Measurements from ENCODE around the gene SORCS2. TPM values are rescaled to one million over a fixed set of nuclear protein-coding genes. Genes with fewer than 3 reads are reported as not detected.

The SORCS2 gene
- polyA plus RNA-seq, 1 donor from 2014 or later = not detected

DNA sequence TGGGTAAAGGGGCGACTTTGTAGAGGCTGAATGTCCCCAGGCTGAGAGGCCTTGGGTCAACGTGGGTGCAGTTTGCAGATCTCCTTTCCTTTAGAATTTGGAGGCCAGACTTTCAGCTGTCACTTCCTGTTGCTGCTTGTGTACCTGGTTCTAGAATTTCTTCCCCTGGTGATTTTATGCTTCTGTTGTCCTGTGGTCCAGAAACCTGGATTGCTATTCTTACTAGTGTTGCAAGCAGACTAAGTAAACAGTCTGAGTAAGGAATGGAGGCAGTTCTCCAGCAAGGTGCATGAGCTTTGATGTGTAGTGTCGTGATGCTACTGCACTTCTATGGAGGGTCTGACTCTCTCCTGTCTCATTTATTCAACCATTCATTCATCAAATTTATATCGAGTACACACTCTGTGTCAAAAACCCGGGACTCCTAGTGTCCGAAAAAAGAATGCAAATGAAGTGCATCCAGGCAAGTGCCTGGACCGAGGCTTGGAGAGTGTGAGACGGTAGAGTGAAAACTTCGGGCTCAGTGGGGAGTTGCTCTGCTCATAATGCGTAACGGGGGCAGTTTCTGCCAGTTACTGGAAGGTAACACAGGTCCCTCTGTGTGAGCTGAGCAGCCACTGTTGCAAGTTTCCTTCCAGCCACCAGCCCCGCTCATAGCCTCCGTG is 83.3 kb downstream of the SORCS2 start:
- no peaks in the 10 kb centered on the region for H3K4me1 Mint-ChIP-seq
- H3K4me3 Mint-ChIP-seq = no peak overlapping the region
- peaks cover 0 to 7% (median 0%) of the 10 kb centered on the region in 3 donors for H3K9me3 Mint-ChIP-seq
- H3K36me3 Mint-ChIP-seq = peaks cover 2% of the 10 kb centered on the region
- no peak overlapping the region for H3K27ac Mint-ChIP-seq
- H3K27me3 Mint-ChIP-seq = no peaks in the 10 kb centered on the region

DNA sequence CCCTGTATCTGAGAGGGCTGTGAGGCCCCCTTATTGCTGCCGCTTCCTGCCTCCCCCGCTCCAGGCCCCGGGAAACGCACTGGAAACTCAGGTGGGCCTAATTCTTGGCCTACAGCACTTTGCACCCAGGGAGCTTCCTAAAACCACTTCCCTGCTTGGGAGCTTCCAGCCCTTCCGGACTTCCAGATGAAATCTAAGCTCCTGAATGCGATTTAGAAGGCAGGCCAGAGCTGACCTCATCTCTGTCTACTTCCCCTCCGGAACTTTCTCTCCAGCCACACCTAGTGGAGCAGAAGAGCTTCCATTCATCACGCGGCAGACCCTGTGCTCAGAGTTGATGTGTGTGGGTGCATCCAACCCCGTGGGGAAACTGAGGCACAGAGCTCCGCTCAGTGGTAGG is 84.2 kb downstream of the SORCS2 start:
- Mint-ChIP-seq H3K27me3 (no peaks in the 10 kb centered on the region), H3K27ac (no peak overlapping the region), H3K9me3 (peaks cover 0 to 3% (median 0%) of the 10 kb centered on the region in 3 donors), H3K4me3 (no peak overlapping the region), H3K36me3 (peaks cover under 1% of the 10 kb centered on the region), H3K4me1 (no peaks in the 10 kb centered on the region)

DNA sequence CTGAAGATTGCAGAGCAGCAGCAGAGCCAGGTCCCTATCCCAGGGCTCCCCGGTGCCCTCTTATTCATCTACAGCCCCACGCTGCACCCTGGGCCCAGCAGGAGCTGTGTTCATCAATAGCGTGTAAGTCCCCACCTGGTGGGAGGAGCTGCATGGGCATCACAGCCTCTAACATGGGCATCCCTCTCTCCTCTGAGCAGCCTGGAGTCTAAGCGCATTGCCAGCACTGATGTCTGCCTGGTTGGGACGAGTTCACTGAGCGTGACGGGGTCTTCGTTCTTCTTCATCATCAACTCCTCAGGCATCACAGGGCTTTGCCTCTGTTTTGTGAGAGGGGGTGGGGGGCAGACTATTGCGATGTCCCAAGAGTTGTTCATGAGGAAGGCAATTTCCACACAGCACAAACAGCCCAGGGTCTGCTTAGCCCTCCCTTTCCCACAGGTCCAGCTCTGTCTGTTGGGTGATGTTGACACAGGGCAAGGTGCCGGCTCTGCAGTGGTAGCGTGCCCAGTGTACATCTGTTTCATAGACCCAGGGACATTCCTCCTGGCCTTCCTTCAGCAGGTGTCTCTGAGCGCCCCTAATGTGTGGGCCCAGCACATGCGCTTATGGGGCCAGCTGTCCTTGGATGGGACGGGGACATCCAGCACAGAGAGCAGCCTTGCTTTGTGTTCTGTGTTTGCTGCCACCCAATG is 85.9 kb downstream of the SORCS2 start:
- Mint-ChIP-seq H3K27me3 (no peaks in the 10 kb centered on the region), H3K4me3 (no peak overlapping the region), H3K27ac (no peak overlapping the region), H3K36me3 (no peaks in the 10 kb centered on the region), H3K9me3 (peaks cover 0 to 3% (median 0%) of the 10 kb centered on the region in 3 donors), H3K4me1 (no peaks in the 10 kb centered on the region)

DNA sequence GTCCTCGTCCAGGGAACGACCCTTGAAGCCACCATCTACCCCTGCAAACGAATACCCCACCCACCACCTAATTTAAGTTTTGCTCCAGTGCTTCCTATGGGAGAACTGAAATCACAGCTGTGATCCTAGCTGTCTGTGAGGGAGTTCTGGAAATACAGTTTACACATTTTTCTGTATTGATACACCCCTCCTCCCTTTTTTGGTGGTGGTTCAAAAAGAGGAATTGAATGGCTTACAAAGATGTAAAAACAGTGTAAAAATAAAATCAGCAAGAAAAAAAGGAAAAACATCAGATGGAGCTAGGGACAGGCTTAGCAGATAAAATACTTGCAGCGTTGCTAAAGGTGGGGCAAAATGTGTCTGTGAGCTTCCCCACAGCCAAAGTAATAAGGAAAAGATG is 86.6 kb downstream of the SORCS2 start:
- Mint-ChIP-seq H3K9me3 (peaks cover 0 to 1% (median 0%) of the 10 kb centered on the region in 3 donors), H3K4me1 (no peaks in the 10 kb centered on the region), H3K36me3 (no peaks in the 10 kb centered on the region), H3K4me3 (no peak overlapping the region), H3K27me3 (peaks cover 1% of the 10 kb centered on the region), H3K27ac (no peak overlapping the region)

DNA sequence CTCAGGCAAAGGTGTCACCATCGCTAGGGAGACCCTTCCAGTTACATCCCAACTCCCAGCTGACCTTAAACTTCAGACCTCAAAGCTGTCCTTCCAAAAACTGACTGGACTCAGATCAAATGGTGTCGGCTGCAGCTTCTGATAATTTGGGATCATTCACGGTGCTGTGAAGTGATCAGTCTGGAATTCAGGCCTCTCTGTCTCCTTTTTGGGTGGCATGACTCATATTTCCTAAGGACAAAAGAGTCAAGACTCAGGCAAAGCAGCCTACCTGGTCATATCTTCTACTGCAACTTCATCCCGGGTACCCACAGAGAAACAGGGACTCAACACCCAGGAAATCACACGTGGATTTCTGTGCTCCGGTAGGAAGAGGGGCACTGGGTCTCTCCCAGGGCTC is 87.6 kb downstream of the SORCS2 start:
- no peak overlapping the region for H3K27ac Mint-ChIP-seq
- H3K9me3 Mint-ChIP-seq = no peaks in the 10 kb centered on the region
- H3K4me3 Mint-ChIP-seq = no peak overlapping the region
- peaks cover 1% of the 10 kb centered on the region for H3K27me3 Mint-ChIP-seq
- no peaks in the 10 kb centered on the region for H3K4me1 Mint-ChIP-seq
- no peaks in the 10 kb centered on the region for H3K36me3 Mint-ChIP-seq

DNA sequence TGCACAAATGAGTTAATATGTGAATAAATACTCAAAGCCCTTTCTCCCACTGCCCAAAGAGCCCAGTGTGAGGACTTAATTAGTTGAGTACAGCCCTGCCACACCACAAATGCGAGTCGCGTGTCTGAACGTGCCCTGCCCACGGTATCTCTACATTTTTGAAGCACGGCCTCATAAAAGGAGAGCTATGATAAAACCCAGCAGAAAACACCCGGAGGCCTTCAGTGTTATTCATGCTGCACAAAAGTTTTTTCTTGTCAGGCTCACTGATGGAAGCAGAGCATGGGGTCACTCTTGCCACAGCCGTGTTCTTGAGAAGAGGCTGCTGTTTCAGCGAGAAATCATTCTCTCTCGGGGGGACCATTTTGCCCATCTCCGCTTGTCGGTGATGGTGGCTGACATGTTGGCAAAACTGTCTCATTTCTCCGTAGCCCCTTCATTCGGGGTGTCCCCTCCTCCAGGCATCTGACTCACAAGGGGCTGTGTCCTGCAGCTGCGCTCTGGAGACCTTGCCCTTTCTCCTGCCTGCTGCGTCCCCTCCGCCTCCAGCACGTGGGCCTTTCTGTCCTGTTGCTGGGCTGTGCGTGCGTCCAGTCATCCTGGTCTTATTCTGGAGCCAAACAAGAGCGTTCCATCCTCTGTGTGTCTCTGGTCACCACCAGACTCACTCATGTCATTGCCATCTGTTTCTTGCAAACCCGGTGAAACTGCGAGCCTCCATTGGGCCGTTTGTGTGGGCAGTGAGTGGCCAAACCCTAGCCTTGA is 88.8 kb downstream of the SORCS2 start:
- H3K4me3 Mint-ChIP-seq = no peak overlapping the region
- H3K9me3 Mint-ChIP-seq = no peaks in the 10 kb centered on the region

DNA sequence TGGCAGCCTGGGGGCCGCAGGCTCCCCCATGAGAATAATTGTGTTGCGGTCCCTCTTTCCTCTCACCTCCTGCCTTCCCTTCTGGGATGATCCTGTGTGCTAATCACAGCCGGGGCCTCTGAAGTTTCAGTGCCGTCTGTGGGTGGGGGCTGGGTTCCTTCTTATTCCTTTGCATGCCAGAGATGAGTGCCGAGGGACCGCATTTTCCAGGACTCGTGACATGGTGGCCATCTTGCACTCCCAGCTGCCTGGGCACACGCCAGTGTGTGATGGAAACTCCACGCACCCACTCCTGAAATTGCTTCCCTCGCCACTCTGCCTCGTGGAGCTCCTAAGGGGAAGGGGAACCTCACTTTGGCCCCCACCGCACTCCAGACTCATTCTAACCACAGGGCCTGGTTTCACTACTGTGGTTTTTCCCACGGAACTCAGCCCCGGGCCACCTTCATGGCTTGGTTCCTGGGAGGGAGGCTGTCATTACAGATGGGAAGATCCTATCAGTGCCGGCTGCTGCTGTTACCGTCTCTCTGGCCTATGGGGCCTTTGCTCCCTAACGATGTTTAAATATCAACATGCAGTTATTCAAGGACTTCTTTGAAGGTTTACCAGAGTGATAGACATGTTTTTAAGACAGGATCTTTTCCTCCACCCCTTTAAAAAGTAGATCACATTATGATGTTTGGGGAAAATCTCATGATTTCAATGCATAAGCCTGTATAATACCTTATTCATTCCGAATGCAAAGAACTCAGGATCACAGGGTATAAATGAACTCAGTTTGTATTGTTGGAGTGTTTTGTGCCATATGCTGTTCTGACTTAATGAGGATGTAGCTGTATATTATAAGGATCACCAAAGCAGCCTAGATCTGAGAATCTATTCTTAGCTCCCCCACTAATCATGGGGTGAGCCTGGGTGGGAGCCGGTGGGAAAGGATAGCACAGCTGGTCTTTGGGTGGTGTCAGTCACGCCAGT is 89.6 kb downstream of the SORCS2 start:
- Mint-ChIP-seq H3K4me1 (no peaks in the 10 kb centered on the region), H3K9me3 (no peaks in the 10 kb centered on the region), H3K27me3 (peaks cover 6% of the 10 kb centered on the region), H3K4me3 (no peak overlapping the region), H3K27ac (no peak overlapping the region), H3K36me3 (no peaks in the 10 kb centered on the region)

More for the DNA sequence above, 88.8 kb downstream of the SORCS2 start:
- no peaks in the 10 kb centered on the region for H3K4me1 Mint-ChIP-seq
- no peaks in the 10 kb centered on the region for H3K36me3 Mint-ChIP-seq
- peaks cover 5% of the 10 kb centered on the region for H3K27me3 Mint-ChIP-seq
- H3K27ac Mint-ChIP-seq = no peak overlapping the region

DNA sequence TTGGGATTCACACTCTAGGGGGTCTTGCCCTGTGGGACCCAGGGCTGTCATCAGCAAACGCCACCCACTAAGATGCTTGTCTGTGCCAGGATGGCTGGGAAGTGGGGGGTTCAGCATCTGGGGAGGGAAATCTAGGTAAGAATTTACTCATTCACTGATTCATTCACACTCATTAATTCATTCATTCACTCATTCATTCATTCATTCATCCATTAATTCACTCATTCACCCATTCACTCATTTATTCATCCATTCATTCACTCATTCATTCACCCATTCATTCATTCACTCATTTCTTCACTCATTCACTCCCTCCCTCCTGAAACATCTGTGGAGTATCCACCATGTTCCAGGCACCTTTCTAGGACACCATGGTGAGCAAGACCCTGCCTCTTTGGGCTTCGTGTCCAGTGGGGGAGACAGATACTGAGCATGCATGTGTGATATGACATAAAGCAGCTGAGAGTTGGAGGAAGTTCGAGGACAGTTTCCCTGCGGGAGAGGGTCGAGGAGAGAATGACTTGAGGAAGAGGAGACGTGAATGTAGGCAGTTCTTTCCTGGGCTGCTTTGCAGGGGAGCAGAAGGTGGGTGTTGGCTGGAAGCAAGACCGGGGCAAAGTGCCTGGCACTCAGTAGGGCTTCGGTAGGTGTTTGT is 90.6 kb downstream of the SORCS2 start:
- H3K9me3 Mint-ChIP-seq = no peaks in the 10 kb centered on the region
- H3K4me1 Mint-ChIP-seq = no peaks in the 10 kb centered on the region
- no peak overlapping the region for H3K4me3 Mint-ChIP-seq
- no peaks in the 10 kb centered on the region for H3K36me3 Mint-ChIP-seq
- no peak overlapping the region for H3K27ac Mint-ChIP-seq
- peaks cover 6% of the 10 kb centered on the region for H3K27me3 Mint-ChIP-seq

DNA sequence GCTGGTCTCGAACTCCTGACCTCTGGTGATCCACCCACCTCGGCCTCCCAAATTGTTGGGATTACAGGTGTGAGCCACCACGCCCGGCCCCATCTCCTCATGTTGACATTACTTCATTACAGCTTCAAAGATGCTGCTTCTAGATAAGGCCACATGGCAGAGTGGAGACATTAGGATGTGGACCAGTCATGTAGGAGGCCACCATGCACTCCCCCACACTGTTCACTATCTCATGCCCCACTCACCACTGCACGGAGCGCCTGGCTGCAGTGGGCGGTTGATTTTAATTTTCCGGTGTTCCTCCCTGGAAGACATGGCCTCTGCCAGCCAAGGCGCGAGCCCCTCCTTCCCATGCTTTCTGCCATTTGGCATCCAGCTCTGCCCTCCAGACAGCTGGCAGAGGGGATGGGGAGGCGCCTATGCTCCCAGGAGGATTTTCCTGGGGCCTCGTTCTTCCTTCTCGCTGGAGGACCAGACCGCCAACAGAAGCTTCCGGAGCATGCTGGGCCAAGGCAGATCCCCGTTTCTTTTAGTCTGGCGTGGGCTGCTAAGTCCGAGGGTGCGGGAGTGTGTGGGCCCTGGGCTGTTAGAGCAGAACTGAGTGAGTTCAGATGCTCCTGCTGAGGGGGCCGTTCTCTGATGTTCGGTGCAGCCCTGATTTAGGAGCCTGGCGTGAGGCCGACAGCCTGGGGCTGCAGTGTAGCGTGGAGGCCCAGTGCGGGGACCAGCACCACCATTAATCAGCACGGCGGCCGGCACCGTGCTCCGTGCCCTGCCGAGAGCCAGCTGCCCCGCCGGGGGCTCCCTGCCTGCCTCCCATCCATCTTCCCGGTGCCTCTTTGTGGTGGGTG is 93.1 kb downstream of the SORCS2 start:
- no peak overlapping the region for H3K27ac Mint-ChIP-seq
- H3K4me3 Mint-ChIP-seq = no peak overlapping the region
- H3K4me1 Mint-ChIP-seq = no peaks in the 10 kb centered on the region
- H3K9me3 Mint-ChIP-seq = no peaks in the 10 kb centered on the region
- H3K27me3 Mint-ChIP-seq = peaks cover 6% of the 10 kb centered on the region
- H3K36me3 Mint-ChIP-seq = no peaks in the 10 kb centered on the region

DNA sequence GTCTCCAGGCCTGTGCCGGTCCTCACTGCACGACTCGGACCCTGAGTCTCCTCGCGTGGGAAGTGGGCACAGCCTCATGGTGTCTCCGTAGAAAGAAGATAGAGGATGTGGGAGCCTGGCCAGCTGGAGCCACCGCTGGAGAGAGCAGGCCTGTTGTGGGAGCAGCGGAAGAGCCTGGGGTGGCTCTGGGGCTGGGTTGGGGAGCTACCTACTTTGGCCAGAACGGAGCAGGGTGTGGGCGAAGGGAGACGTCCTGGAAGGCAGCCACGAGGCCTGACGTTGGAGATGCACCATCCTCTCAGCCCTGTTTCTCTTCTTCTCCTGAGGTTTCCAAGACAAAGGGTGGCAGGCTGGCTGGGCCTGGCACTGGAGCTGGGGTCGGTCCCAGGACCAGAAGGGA is 93.8 kb downstream of the SORCS2 start:
- H3K4me3 Mint-ChIP-seq = peak overlapping the region in 1 of 4 donors; percentile 60
- no peaks in the 10 kb centered on the region for H3K4me1 Mint-ChIP-seq
- no peak overlapping the region for H3K27ac Mint-ChIP-seq
- H3K9me3 Mint-ChIP-seq = no peaks in the 10 kb centered on the region
- peaks cover 6% of the 10 kb centered on the region for H3K27me3 Mint-ChIP-seq
- no peaks in the 10 kb centered on the region for H3K36me3 Mint-ChIP-seq

DNA sequence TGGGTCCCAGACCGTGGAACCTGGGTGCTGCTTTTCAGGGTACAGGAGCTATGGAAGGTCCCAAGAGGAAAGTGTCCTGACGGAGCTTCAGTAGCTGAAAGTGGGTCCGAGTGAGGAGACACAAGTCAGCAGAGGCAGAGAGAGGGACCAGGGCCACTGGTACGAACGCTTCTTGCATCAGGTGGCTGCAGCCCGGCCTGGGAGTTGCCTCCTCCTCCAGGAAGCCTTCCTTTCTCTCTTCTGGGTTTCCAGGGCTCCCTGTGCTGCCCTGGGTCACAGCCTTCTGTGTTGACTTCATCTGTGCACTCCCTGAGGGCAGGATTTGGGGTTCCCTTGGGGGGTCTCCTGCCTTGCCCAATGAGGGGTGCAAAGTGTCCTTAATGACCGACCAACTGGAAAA is 94.5 kb downstream of the SORCS2 start:
- Mint-ChIP-seq H3K4me1 (no peaks in the 10 kb centered on the region), H3K27ac (no peak overlapping the region)

DNA sequence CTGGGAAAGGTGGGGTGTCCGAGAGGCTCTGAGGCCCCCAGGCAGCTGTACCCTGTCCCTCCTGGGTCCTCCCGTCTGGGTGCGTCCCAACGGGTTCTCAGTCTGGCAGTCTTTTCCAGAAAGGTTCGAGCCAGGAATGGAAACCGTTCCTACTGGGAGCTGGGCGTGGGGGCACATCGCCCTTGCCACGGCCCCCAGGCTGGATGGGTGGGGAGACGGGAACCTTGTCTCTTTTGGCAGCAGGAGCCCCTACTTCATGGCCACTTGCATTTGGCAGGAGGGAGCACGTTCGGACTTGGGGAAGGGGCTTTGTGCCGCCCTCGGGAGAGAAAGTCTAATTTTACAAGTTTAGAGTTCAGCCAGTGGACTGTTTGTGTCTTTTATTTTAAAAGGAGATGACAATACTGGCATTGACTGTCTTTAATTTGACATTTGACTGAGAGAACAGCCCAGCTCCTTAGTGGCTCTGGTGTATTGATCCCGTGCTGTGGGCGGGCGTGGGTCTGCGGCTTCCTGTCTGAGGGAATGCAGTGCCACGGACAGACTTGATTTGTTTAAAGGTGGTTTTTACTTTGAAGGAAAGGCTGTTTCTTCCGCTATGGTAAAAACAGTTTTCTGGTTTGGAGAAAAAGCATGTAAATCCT is 95.1 kb downstream of the SORCS2 start:
- Mint-ChIP-seq H3K27me3 (peaks cover 6% of the 10 kb centered on the region), H3K4me1 (no peaks in the 10 kb centered on the region), H3K27ac (no peak overlapping the region)

More for the DNA sequence above, 94.5 kb downstream of the SORCS2 start:
- Mint-ChIP-seq H3K4me3 (no peak overlapping the region), H3K9me3 (no peaks in the 10 kb centered on the region), H3K36me3 (no peaks in the 10 kb centered on the region), H3K27me3 (peaks cover 6% of the 10 kb centered on the region)

DNA sequence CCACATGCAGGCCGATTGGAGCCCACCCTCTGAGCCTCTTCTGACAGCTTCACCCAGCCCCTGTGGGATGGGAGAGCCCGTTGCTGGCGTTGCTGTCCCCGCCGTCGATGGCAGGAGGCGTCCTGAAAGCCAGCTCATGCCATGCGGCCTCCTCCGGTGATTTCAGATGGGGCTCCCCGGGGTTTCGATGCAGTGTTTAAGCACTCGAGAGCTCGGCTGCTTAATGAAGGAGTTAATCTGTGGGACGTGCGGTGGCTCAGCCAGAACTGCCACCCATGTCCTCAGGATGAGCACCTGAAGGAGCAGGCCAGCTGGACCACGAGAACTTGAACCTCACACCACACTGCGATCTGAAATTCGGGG is 95.6 kb downstream of the SORCS2 start:
- no peaks in the 10 kb centered on the region for H3K4me1 Mint-ChIP-seq
- no peak overlapping the region for H3K4me3 Mint-ChIP-seq
- H3K36me3 Mint-ChIP-seq = no peaks in the 10 kb centered on the region
- H3K9me3 Mint-ChIP-seq = no peaks in the 10 kb centered on the region
- H3K27me3 Mint-ChIP-seq = peaks cover 6% of the 10 kb centered on the region
- no peak overlapping the region for H3K27ac Mint-ChIP-seq

More for the DNA sequence above, 95.1 kb downstream of the SORCS2 start:
- Mint-ChIP-seq H3K36me3 (no peaks in the 10 kb centered on the region), H3K9me3 (no peaks in the 10 kb centered on the region), H3K4me3 (no peak overlapping the region)
